ENCODE results near the gene DIDO1. TPM values are rescaled to one million over a fixed set of nuclear protein-coding genes. Genes with fewer than 3 reads are reported as not detected.
A peak's percentile ranks its signal among the peaks of the same experiment; 100 is the strongest.

Gene DIDO1
- total RNA-seq, 1 experiment from 2014 or later: 108 TPM

- Histone ChIP-seq H3K9me3 (replicated peaks) (no peaks in the 10 kb centered on the region), H3K4me3 (no peak overlapping the region), H3K27ac (no peak overlapping the region), H3K36me3 (no peaks in the 10 kb centered on the region), H3K4me1 (peaks cover 25% of the 10 kb centered on the region), H3K27me3 (no peaks in the 10 kb centered on the region)
- DNase-seq: peak in 1 of 2 experiments; percentile 16
Observed at GRCh38 chr20:62957136-62958117, 31.1 kb upstream of the DIDO1 start.

GRCh38 chr20:62956387-62957135 is 30.3 kb upstream of the DIDO1 start:
- no peak overlapping the region for H3K4me3 ChIP-seq
- no peak overlapping the region for H3K27ac ChIP-seq
- no peaks in the 10 kb centered on the region for H3K36me3 ChIP-seq
- H3K4me1 ChIP-seq: peaks cover 17% of the 10 kb centered on the region
- no peaks in the 10 kb centered on the region for H3K27me3 ChIP-seq
- H3K9me3 ChIP-seq (replicated peaks): no peaks in the 10 kb centered on the region
- DNase-seq: peak in 1 of 2 experiments; percentile 18

GRCh38 chr20:62955519-62956386 is 29.4 kb upstream of the DIDO1 start:
- Histone ChIP-seq H3K27me3 (no peaks in the 10 kb centered on the region), H3K27ac (no peak overlapping the region), H3K9me3 (replicated peaks) (no peaks in the 10 kb centered on the region), H3K4me1 (peaks cover 17% of the 10 kb centered on the region), H3K4me3 (no peak overlapping the region), H3K36me3 (no peaks in the 10 kb centered on the region)
- DNase-seq: peak in 1 of 2 experiments; percentile 18

GRCh38 chr20:62953839-62954703 is 27.8 kb upstream of the DIDO1 start:
- peaks cover 13% of the 10 kb centered on the region for H3K4me1 ChIP-seq
- H3K27me3 ChIP-seq: no peaks in the 10 kb centered on the region
- peak overlapping the region; percentile 9 for H3K27ac ChIP-seq
- peak overlapping the region; percentile 42 for H3K4me3 ChIP-seq
- H3K9me3 ChIP-seq (replicated peaks): no peaks in the 10 kb centered on the region
- H3K36me3 ChIP-seq: peaks cover 16% of the 10 kb centered on the region
- peak; percentile 92 to 93 for DNase-seq

GRCh38 chr20:62952968-62953838 is 26.9 kb upstream of the DIDO1 start:
- no peak for DNase-seq
- H3K27ac ChIP-seq: peak overlapping the region; percentile 9
- H3K4me3 ChIP-seq: peak overlapping the region; percentile 42
- H3K9me3 ChIP-seq (replicated peaks): no peaks in the 10 kb centered on the region
- peaks cover 25% of the 10 kb centered on the region for H3K36me3 ChIP-seq
- no peaks in the 10 kb centered on the region for H3K27me3 ChIP-seq
- peaks cover 13% of the 10 kb centered on the region for H3K4me1 ChIP-seq

GRCh38 chr20:62952373-62952967 is 26.2 kb upstream of the DIDO1 start, which contains the start of gene SLC17A9:
Gene SLC17A9, plus strand, starts transcription at chr20:62952709. Its CDS starts 122 bp downstream, at chr20:62952831.
- H3K27me3 ChIP-seq: no peaks in the 10 kb centered on the region
- H3K36me3 ChIP-seq: peaks cover 32% of the 10 kb centered on the region
- no peak for DNase-seq
- H3K4me1 ChIP-seq: peaks cover 13% of the 10 kb centered on the region
- no peaks in the 10 kb centered on the region for H3K9me3 ChIP-seq (replicated peaks)
- H3K27ac ChIP-seq: peak within 1 kb of the TSS; percentile 9
- peak within 1 kb of the TSS; percentile 42 for H3K4me3 ChIP-seq

GRCh38 chr20:62951896-62952372 is 25.6 kb upstream of the DIDO1 start:
- Histone ChIP-seq H3K4me3 (no peak overlapping the region), H3K36me3 (peaks cover 38% of the 10 kb centered on the region), H3K27me3 (no peaks in the 10 kb centered on the region), H3K4me1 (peaks cover 13% of the 10 kb centered on the region), H3K27ac (no peak overlapping the region), H3K9me3 (replicated peaks) (no peaks in the 10 kb centered on the region)
- DNase-seq: no peak

- H3K27ac ChIP-seq: no peak overlapping the region
- H3K27me3 ChIP-seq: no peaks in the 10 kb centered on the region
- DNase-seq: no peak
- H3K4me3 ChIP-seq: no peak overlapping the region
- peaks cover 44% of the 10 kb centered on the region for H3K36me3 ChIP-seq
- peaks cover 13% of the 10 kb centered on the region for H3K4me1 ChIP-seq
- H3K9me3 ChIP-seq (replicated peaks): no peaks in the 10 kb centered on the region
Observed at GRCh38 chr20:62951143-62951895, 25.0 kb upstream of the DIDO1 start.

- Histone ChIP-seq H3K36me3 (peaks cover 49% of the 10 kb centered on the region), H3K4me3 (no peak overlapping the region), H3K9me3 (replicated peaks) (no peaks in the 10 kb centered on the region), H3K27me3 (no peaks in the 10 kb centered on the region), H3K27ac (no peak overlapping the region), H3K4me1 (peaks cover 13% of the 10 kb centered on the region)
- DNase-seq: no peak
Observed at GRCh38 chr20:62950741-62951140, 24.4 kb upstream of the DIDO1 start.

GRCh38 chr20:62949962-62950361 is 23.7 kb upstream of the DIDO1 start:
- peaks cover 57% of the 10 kb centered on the region for H3K36me3 ChIP-seq
- no peak for DNase-seq
- H3K4me3 ChIP-seq: no peak overlapping the region
- H3K27me3 ChIP-seq: no peaks in the 10 kb centered on the region
- H3K9me3 ChIP-seq (replicated peaks): no peaks in the 10 kb centered on the region
- H3K4me1 ChIP-seq: peaks cover 13% of the 10 kb centered on the region
- H3K27ac ChIP-seq: no peak overlapping the region

GRCh38 chr20:62949153-62949821 is 23.0 kb upstream of the DIDO1 start:
- Histone ChIP-seq H3K4me3 (no peak overlapping the region), H3K36me3 (peaks cover 64% of the 10 kb centered on the region), H3K27me3 (no peaks in the 10 kb centered on the region), H3K9me3 (replicated peaks) (no peaks in the 10 kb centered on the region), H3K27ac (no peak overlapping the region), H3K4me1 (peaks cover 8% of the 10 kb centered on the region)
- no peak for DNase-seq

All from SJCRH30 (cell line).